IPS-NIHi11 (cell line): ENCODE data around the gene MRPS14.
"Not testable (repeated sequence)": the region's sequence is repeated elsewhere in the genome, so short reads cannot be mapped to it uniquely, and the experiment has no call there.

Experiments used
- DNase-seq: peaks from one replicate; pipeline ENCODE4 v3.0.0; 2012; ENCODE audit warnings: mixed read lengths, low spot score

The MRPS14 gene

DNA sequence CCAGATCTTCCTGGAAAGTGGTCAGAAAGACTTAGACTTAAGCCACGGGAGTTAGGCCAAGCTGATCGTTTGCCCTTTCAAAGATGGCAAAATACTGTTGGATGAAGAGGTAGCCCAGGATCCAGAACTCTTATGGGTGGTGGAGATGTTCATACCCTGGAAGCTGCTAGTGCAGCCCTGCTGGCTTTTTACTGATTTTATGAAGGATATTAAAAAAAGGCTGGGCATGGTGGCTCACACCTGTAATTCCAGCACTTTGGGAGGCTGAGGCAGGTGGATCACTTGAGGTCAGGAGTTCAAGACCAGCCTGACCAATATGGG, 657 bp upstream of the MRPS14 start:
- DNase-seq, result not testable (repeated sequence)

DNA sequence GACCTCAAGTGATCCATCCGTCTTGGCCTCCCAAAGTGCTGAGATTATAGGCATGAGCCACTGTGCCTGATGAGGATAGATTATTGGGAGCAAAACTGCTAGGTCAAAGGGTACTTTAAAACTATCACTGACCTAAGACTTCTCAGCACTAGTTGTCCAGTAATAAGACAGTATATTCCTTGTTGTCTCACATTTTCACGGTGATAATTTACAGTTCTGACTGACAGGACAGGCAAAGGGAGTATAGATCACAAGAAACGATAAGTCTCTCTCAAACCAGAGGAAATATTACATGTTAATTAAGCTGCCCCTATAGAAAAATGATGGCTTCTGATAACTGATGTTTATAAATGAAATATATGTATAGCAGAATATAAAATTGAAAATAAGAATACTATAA, 3.7 kb downstream of the MRPS14 start:
- DNase-seq, result no peak

- DNase-seq, result no peak
Measured at GRCh38 chr1:175015243-175015642, 8.0 kb downstream of the MRPS14 start.

DNA sequence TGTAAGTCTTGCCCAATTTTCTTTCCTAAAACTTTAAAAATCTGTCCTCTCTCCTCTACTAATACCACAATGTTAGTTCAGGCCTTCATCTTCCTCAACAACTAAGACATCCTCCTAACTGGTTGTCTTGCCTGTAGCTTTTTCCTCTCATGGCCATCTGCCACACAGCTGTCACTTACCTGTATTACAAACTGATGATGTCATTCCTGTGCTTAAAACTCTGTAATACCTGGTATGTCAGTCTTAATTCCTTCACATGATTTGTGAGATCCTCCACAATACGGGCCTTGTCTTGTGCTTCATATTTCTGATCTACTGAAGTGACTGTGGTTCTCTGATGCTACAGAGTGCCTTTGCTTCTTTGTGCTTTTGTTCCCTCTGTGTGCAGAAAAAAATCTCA, 9.8 kb downstream of the MRPS14 start:
- DNase-seq, result no peak

DNA sequence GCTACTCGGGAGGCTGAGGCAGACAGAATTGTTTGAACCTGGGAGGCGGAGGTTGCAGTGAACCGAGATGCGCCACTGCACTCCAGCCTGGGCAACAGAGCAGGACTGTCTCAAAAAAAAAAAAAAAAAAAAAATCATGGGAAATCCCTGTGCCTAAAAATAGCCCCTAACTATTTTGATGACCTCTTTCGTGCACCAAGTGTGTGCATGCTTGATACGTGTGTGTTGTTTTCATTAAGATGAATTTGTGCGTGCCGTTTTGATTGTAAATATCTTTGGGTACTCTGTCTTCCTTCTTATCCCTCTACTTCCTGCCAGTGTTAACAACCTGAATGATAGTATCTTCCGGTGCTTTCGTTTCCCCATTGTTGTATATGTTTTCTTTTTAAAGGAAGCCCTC, 13.7 kb downstream of the MRPS14 start:
- DNase-seq, result no peak

DNA sequence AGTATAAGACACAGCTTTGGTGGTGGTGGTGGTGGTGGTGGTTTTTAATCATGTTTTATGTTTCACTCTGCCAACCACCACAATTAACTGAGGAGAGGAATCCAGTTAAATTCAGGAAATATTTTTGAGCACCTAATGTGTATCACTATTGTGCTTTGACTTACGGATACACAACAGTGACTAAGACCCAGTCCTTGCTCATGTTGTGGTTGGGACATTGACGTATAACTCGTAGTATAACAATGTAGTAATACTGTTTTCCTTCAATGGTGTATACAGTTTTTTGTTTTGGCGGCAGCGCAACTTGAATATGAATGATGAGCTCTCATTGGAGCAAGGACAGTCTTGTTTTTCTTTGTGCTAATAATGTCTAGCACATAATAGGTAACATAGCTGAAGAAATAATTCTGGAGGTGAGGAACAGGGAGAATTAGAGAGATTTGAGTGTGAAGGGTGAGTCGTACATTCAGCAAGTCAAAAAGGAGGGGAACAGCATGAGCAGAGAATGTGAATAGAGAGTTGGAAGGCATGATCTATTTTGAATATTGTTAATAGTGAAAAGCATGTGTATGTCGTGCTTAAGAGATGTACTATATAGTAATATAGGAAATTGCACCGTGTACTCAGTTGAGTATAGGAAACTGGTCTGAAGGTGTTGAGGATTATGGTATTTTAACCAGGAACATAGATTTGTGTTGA, 18.0 kb downstream of the MRPS14 start:
- no peak for DNase-seq

DNA sequence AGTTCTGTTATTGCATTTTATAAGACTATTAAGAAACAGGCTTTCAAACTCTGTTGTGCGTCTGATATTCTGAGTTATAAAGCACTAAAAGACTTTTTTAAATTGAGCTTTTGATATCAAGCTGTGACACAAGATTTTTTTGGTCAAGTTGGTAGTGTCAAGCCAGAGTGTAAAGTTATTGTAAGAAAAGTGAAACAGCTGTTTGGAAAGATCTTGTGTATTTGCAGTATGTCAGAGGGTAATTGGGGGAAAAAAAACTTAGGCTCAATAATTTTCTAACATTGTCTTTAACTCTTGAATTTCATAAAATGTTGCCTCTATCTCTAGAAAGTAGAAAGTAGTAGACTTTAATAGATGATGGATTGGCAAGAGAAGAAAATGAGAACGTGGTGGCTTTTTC, 19.7 kb downstream of the MRPS14 start:
- no peak for DNase-seq

- no peak for DNase-seq
Measured at GRCh38 chr1:175002910-175003517, 20.2 kb downstream of the MRPS14 start.

DNA sequence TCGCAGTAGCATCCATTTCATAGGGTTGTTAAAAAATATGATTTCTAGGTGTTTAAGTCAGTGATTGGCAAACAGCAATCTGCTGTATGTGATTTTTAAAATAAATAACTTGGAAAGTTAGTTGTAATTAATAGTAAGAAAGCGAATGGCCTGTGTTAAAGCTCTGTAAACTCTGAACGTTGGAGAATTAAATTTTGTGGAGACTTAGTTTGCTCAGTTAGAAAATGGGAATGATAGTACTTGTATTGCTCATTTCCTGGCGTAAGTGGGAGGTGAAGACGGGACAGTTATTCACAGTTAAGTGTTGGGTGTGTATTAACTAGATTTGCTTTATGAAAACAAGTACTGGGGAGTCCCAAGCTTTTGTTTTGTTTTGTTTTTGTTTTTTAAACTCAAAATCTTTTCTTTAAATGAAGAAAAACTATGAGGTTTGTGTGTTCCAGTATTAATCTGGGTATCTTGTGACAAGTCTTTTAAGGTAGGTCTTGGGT, 22.5 kb downstream of the MRPS14 start:
- no peak for DNase-seq

- DNase-seq, result no peak
Measured at GRCh38 chr1:174999936-175000696, 23.1 kb downstream of the MRPS14 start, which contains the start of gene CACYBP. CACYBP (plus strand) TSS chr1:174999947; CDS start chr1:175000181, 234 bp downstream.

- peak; percentile 95 for DNase-seq
Measured at GRCh38 chr1:174999216-174999935, 23.8 kb downstream of the MRPS14 start.

DNA sequence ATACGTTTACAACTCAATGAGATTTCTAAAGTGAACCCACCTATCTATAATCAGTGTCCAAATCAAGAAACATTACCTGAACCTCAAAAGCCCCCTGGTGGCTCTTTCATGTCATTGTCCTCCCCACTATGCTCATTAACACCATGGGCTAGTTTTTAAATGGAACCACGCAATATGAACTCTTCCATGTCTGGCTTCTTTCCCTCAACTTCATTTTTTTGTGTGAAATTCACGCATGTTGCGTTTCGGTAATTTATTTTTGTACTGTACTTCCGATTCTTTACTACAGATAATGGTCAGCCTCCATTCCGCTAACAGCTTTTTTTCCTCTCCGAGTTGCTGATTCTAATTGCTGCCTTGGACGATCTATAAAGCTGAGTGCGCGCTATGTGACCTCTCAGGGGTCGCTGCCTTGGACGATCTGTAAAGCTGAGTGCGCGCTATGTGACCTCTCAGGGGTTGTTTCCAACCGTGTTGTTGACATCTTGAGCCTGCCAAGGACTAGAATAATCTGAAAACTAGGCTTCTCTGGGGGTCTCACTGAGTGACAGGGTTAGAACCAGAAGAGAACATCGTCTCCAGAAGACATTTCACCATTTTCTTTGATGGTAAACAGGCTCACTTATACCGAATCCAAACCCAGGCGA, 24.5 kb downstream of the MRPS14 start:
- DNase-seq, result peak; percentile 39

GRCh38 chr1:174997041-174997440, 26.2 kb downstream of the MRPS14 start:
- no peak for DNase-seq

DNA sequence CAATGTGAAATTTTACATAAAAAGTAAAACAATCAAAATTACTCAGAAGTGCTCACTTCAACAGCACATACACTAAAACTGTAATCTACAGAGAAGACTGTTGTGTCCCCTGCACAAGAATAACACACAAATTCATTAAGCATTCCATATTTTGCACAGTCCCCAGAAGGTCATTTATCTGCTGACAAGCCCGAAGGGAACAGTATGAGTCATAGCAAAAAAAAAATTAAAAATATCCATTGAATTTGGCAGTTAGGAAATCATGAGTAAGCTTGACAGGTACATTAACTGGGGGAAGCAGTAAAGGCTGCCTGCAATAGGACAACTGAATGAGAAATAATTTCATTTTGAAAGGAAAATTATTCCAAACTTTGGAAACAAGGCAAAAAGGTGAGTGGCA, 26.7 kb downstream of the MRPS14 start:
- no peak for DNase-seq

- no peak for DNase-seq
Measured at GRCh38 chr1:174995916-174996315, 27.3 kb downstream of the MRPS14 start.

DNA sequence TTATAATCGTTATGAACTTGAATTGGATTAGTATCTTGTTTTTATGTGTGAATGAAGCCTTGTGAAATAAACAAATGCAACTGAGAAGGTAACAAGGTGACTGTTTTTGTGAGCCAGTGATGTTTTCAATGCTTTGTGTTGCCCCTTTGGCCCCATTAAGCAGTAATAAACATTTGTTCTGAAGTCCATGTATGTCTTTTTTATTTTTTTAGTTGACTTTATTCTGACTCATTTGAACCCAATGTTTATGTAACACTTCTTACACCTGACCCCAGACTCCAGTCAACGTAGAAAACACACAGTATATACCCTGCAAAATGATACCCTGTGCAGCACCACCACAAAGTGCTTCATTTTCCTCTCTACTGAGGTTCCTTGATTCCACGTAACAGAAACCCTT, 28.1 kb downstream of the MRPS14 start:
- DNase-seq, result no peak

DNA sequence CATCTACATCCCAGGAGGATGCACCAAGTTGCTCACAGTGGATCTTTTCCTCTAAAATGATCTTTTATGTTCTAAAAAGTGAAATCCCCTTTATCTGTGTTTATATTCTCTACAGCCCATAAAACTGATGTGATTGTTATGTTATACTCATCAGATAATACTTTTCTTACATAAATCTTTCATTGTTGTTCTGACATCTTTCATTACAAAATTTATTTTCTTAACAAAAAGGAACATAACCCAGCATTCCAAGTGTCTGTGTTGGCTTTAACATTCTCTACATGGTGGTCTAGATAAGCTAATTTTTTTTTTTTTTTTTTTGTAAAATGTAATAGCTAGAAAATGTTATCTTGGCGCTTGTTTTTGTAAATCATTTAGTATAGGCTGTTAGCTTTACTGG, 31.8 kb downstream of the MRPS14 start:
- DNase-seq, result no peak

GRCh38 chr1:174990382-174990999, 32.7 kb downstream of the MRPS14 start:
- DNase-seq, result no peak

DNA sequence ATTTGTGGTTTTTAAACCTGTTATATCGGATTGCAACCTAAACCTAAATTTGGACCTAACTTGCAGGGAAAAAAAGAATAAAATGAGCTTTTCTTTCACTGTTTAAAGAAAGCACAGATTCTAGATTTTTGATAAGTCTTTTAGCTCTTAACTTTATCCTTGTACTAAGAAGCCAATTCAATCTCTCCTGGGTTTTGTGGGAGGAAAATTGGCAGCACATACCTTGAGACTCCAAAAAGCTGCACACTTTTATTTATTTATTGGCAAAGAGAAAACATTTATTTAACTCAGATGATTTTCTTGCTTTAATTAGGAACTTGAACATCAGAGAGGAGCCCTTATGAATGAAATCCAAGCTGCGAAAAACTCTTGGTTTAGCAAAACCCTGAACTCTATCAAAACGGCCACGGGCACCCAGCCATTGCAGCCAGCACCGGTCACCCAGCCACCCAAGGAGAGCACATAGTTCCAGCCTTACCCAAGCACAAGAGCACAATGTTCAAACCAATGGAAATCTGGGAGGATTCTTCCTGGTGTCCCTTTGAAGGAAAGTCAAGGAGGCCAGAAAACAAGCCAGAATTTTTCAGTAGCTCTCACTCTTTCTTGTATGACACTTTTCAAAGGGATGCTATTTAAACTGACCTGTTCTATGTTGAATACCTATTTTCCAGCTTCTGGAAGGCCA, 33.5 kb downstream of the MRPS14 start:
- DNase-seq, result no peak

- DNase-seq, result no peak
Measured at GRCh38 chr1:174988986-174989385, 34.2 kb downstream of the MRPS14 start.

DNA sequence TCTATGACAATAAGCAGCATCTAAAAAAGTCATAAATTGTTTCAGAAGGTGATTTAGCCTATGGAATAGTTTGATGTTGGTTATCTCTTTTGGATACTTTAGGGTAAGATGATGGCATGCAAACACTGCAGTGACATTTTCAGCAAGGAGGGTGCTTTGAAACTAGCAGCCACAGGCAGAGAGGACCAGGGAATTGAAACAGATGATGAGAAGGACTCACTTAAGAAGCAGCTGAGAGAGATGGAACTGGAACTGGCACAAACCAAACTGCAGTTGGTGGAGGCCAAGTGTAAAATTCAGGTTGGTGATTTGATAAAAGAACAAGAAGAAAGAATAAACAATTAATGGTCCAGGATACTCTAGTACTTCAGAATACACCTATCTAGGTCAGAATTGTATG, 34.7 kb downstream of the MRPS14 start:
- no peak for DNase-seq
